GM12878 (cell line): Measurements from ENCODE around the gene FABP6. TPM values are rescaled to one million over a fixed set of nuclear protein-coding genes. Genes with fewer than 3 reads are reported as not detected.

ENCODE experiments used
- ATAC-seq: fragments of 200-7000 bp; cut with Tn5 transposase; 3 replicates; pipeline ENCODE4 v1.9.1; 2020; ENCODE audit warnings: mild to moderate bottlenecking, moderate library complexity
- BruUV-seq: library from RNA; stranded (reverse); fragments of 400-500 nt; replicated peaks from 2 replicates; lab custom pipeline; 2021; lab: Mats Ljungman, UMichigan
- CTCF ChIA-PET: fragments of 300-600 bp; sonication (Branson Sonifier 250); formaldehyde crosslinking; extraction: SDS; loops from one replicate; lab custom pipeline; 2021; ENCODE audit warnings: inconsistent platforms; lab: Yijun Ruan, JAX
- POLR2A ChIA-PET: fragments of 350-600 bp; formaldehyde crosslinking; extraction: SDS; loops from one replicate; lab custom pipeline; 2021; ENCODE audit warnings: inconsistent platforms; lab: Charles Lee
- RAD21 ChIA-PET: fragments of 300-600 bp; sonication (Branson Sonifier 250); formaldehyde crosslinking; loops from one replicate; lab custom pipeline; 2023; ENCODE audit warnings: antibody characterized with exemption; ENCODE audit not compliant: unreplicated experiment; lab: Charles Lee
- SMC1A ChIA-PET: fragments of 300-600 bp; sonication (Branson Sonifier 250); formaldehyde crosslinking; loops from one replicate; lab custom pipeline; 2023; ENCODE audit not compliant: unreplicated experiment, uncharacterized antibody; lab: Charles Lee
- DNase-seq: peaks from one replicate; pipeline ENCODE4 v3.0.0-alpha.2; 2011; ENCODE audit warnings: low read depth, low spot score
- FAIRE-seq: peaks from 3 replicates; lab custom pipeline; 2011; peaks lifted over from hg19 to GRCh38; lab: Jason Lieb, UNC
- H2AFZ ChIP-seq: 2 replicates; pipeline ENCODE4 v1.6.0; 2011; ENCODE audit warnings: low read depth, low read length, control low read depth; ENCODE audit not compliant: control insufficient read depth
- H3K27ac ChIP-seq: 2 replicates; pipeline ENCODE4 v1.5.1; 2011; ENCODE audit warnings: control low read depth; ENCODE audit not compliant: control insufficient read depth, insufficient read depth
- H3K27me3 ChIP-seq, 2 experiments: replicated peaks in 1 of 2; 2 replicates each; pipeline versions ENCODE4 v1.6.0 to v1.6.1; 2011; ENCODE audit warnings: low read length in 1 of 2; ENCODE audit not compliant: control insufficient read depth in 2 of 2, insufficient read depth in 2 of 2
- H3K36me3 ChIP-seq, 2 experiments: 2 replicates each; pipeline ENCODE4 v1.5.1; 2011; ENCODE audit warnings: low read length in 1 of 2; ENCODE audit not compliant: control insufficient read depth in 2 of 2, insufficient read depth in 2 of 2
- H3K4me1 ChIP-seq: 2 replicates; pipeline ENCODE4 v1.6.1; 2011; ENCODE audit warnings: mild to moderate bottlenecking, low read length, moderate library complexity, mixed read lengths; ENCODE audit not compliant: control insufficient read depth, insufficient read depth
- H3K4me2 ChIP-seq: 2 replicates; pipeline ENCODE4 v1.6.0; 2011; ENCODE audit warnings: control low read depth; ENCODE audit not compliant: control insufficient read depth, insufficient read depth
- H3K4me3 ChIP-seq: fragments of 200-600 bp; sonication (generic); 2 replicates; pipeline ENCODE4 v1.5.1; 2016
- H3K79me2 ChIP-seq: 2 replicates; pipeline ENCODE4 v1.6.0; 2011; ENCODE audit warnings: low read length; ENCODE audit not compliant: control insufficient read depth, insufficient read depth
- H3K9ac ChIP-seq: 2 replicates; pipeline ENCODE4 v1.8.0; 2011; ENCODE audit warnings: low read length, control low read depth, mixed read lengths; ENCODE audit not compliant: control insufficient read depth, insufficient read depth
- H3K9me3 ChIP-seq: replicated peaks from 3 replicates; pipeline ENCODE4 v1.5.1; 2011; ENCODE audit warnings: mild to moderate bottlenecking, low read length; ENCODE audit not compliant: control insufficient read depth, insufficient read depth
- H4K20me1 ChIP-seq: 2 replicates; pipeline ENCODE4 v1.6.0; 2011; ENCODE audit not compliant: control insufficient read depth, insufficient read depth
- CBFB ChIP-seq: IDR thresholded peaks from 2 replicates; pipeline ENCODE4 v1.6.1; 2016; ENCODE audit warnings: antibody characterized with exemption, low read depth
- CBX3 ChIP-seq: fragments of 200-600 bp; sonication (generic); IDR thresholded peaks from 2 replicates; pipeline ENCODE4 v1.6.1; 2016; ENCODE audit warnings: low read depth, borderline replicate concordance
- EP300 ChIP-seq, 2 experiments: fragments of 150-350 bp in 1 of 2; IDR thresholded peaks; 2 replicates each; pipeline ENCODE4 v1.6.1; 2011 to 2012; ENCODE audit warnings: low read depth in 2 of 2, low read length in 2 of 2, borderline replicate concordance in 1 of 2, improper control_type of control experiment in 1 of 2, inconsistent platforms in 1 of 2; ENCODE audit not compliant: control insufficient read depth in 1 of 2
- HDAC6 ChIP-seq: fragments of 200-600 bp; sonication (generic); IDR thresholded peaks from one replicate; pipeline ENCODE4 v1.8.0; 2017; ENCODE audit warnings: antibody characterized with exemption; ENCODE audit not compliant: unreplicated experiment
- NR2F1 ChIP-seq: fragments of 450-650 bp; conservative IDR thresholded peaks from 2 replicates; pipeline ENCODE4 v1.6.1; 2017; ENCODE audit warnings: mild to moderate bottlenecking
- POLR2A ChIP-seq: IDR thresholded peaks from 2 replicates; pipeline ENCODE4 v1.6.1; 2011; ENCODE audit warnings: low read depth, mild to moderate bottlenecking, low read length
- POLR2AphosphoS2 ChIP-seq: IDR thresholded peaks from 2 replicates; pipeline ENCODE4 v1.6.1; 2011; ENCODE audit warnings: low read depth, mild to moderate bottlenecking, low read length, improper control_type of control experiment, moderate library complexity
- RUNX3 ChIP-seq: IDR thresholded peaks from 2 replicates; pipeline ENCODE4 v1.6.1; 2012; ENCODE audit warnings: low read length, inconsistent platforms
- SUPT20H ChIP-seq: IDR thresholded peaks from 2 replicates; pipeline ENCODE4 v1.6.1; 2011; ENCODE audit warnings: low read depth, mild to moderate bottlenecking, low read length, moderate library complexity, borderline replicate concordance; ENCODE audit not compliant: control insufficient read depth
- ZBED1 ChIP-seq: IDR thresholded peaks from 2 replicates; pipeline ENCODE4 v1.6.1; 2016; ENCODE audit warnings: borderline replicate concordance
- WGBS: methylation state at CpG from one replicate; pipeline ENCODE4 v1.1.6; 2016; ENCODE audit warnings: low lambda C conversion rate; ENCODE audit not compliant: insufficient replicate concordance, insufficient coverage; ENCODE audit errors: missing lambda C conversion rate; 5-methylcytosine and 5-hydroxymethylcytosine counted together
- in situ Hi-C: fragments of 300-500 bp; cut with MboI; formaldehyde crosslinking; loops from 9 replicates; pipeline ENCODE4 v1.14.3; 2018; ENCODE audit warnings: mixed read lengths
- intact Hi-C: fragments of 100-400 bp; cut with micrococcal nuclease; formaldehyde crosslinking; loops from one replicate; pipeline ENCODE4 v1.14.2; 2022; ENCODE audit not compliant: unreplicated experiment
- polyA plus RNA-seq, 11 experiments: library from polyadenylated mRNA; depleted of rRNA in 4 of 11; unstranded in 6 of 11; stranded (reverse) in 5 of 11; fragments of >200 nt; fragmentation: Nextera tagmentation in 4 of 11; fragmentation: Illumina TruSeq in 1 of 11; extraction: Ambion mirVana in 4 of 11; extraction: Trizol in 1 of 11; gene quantifications; 1 replicate in 1 of 11; 2 replicates in 10 of 11; pipeline versions ENCODE4 v1.2.1 to v1.2.3, GENCODE V29; 2011 to 2016; ENCODE audit warnings: inconsistent platforms in 2 of 11, missing spikeins in 2 of 11, low read depth in 1 of 11
- total RNA-seq, 4 experiments: library from RNA; depleted of rRNA in 3 of 4; stranded (reverse); fragments of >200 nt in 3 of 4; fragmentation: Illumina TruSeq in 1 of 4; extraction: Trizol in 1 of 4; gene quantifications; 2 replicates each; pipeline versions ENCODE4 v1.2.1 to v1.2.3, GENCODE V29; 2013 to 2021
- TF ChIP-seq, protein P1 (sequence below): fragments of 450-650 bp; IDR thresholded peaks from 2 replicates; pipeline ENCODE4 v1.6.1; 2018; ENCODE audit warnings: borderline replicate concordance, mild to moderate bottlenecking; ENCODE audit not compliant: partially characterized antibody
- TF ChIP-seq, protein P2 (sequence below): fragments of 450-650 bp; formaldehyde crosslinking; IDR thresholded peaks from 2 replicates; pipeline ENCODE4 v1.4.0; 2022; ENCODE audit warnings: mild to moderate bottlenecking, moderate library complexity
- TF ChIP-seq, protein P3 (sequence below), 3 experiments: IDR thresholded peaks in 2 of 3; conservative IDR thresholded peaks in 1 of 3; 2 replicates each; pipeline ENCODE4 v1.5.1; 2011; ENCODE audit warnings: low read depth in 3 of 3, low read length in 3 of 3, mild to moderate bottlenecking in 3 of 3, control low read depth in 2 of 3, moderate library complexity in 2 of 3, inconsistent platforms in 1 of 3, mixed read lengths in 1 of 3; ENCODE audit not compliant: control insufficient read depth in 2 of 3, insufficient read depth in 1 of 3; ENCODE audit errors: extremely low read depth in 1 of 3
- TF ChIP-seq, protein P4 (sequence below): fragments of 450-650 bp; IDR thresholded peaks from 2 replicates; pipeline ENCODE4 v1.6.1; 2017; ENCODE audit warnings: mild to moderate bottlenecking, low read depth, inconsistent platforms; ENCODE audit not compliant: poor library complexity, severe bottlenecking

Gene FABP6
- total and polyA plus RNA-seq, 10 of the 15 experiments (the other 5 are each of a cell fraction or from before 2014, with no cell fraction given), result 0.66 to 8.1 (median 2.4) TPM

DNA sequence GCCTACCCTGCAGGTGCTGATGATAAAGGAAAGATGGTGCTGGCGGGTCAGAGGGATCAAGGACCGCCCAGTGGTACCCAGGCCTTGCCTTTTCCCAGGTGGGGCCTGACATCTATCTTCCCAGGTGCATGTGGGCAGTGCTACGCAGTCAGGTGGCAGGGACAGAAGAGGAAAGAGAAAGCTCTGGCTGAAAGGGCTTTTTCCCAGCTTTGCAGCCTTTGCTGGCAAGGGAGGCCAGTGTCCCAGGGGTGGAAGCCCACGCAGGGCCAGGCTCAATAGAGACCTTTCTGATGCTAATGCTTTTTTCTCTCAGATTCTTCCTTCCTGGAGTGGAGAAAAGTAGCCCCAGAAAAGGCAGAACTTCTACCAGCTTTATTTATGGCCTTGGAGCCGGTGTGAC, 36.7 kb downstream of the FABP6 start:
- H3K36me3 ChIP-seq, result no peaks in the 10 kb centered on the region
- no peak overlapping the region for H2AFZ ChIP-seq
- no peak overlapping the region for H3K4me3 ChIP-seq
- RAD21 ChIA-PET, result no interaction called here
- POLR2A ChIA-PET, result interaction anchor here (1.0 kb wide), 1 partner anchor 62 kb away, joined by 3 read pairs; no protein-coding TSS in a partner anchor
- in situ Hi-C loops, result no loop called here
- CTCF ChIA-PET, result interaction anchor here (0.6 kb wide), 1 partner anchor 36 kb away, joined by 3 read pairs; no protein-coding TSS in a partner anchor
- H3K27me3 ChIP-seq, result no peaks in the 10 kb centered on the region; a peak in 1 of 4 replicates
- SMC1A ChIA-PET, result interaction anchor here (0.6 to 1.1 kb wide), 2 partner anchors 19 to 21 kb away, joined by 3 to 4 read pairs; no protein-coding TSS in a partner anchor
- H3K4me2 ChIP-seq, result no peak overlapping the region
- intact Hi-C loops, result no loop called here
- FAIRE-seq, result no peak
- H3K79me2 ChIP-seq, result no peaks in the 10 kb centered on the region
- no peak overlapping the region for H3K27ac ChIP-seq
- BruUV-seq, result no TSS peak
- no peak for DNase-seq
- peaks cover 3% of the 10 kb centered on the region for H3K4me1 ChIP-seq
- no peaks in the 10 kb centered on the region for H4K20me1 ChIP-seq
- no peak for ATAC-seq
- H3K9me3 ChIP-seq, result no peaks in the 10 kb centered on the region
- WGBS, result 16% methylated on average over 5 of the region's 5 CpGs
- no peak overlapping the region for H3K9ac ChIP-seq
- TF ChIP-seq ZBED1 (no peak), HDAC6 (no peak), POLR2AphosphoS2 (no peak), SUPT20H (no peak), NR2F1 (no peak), EP300 (IDR thresholded peaks at IDR 0.05; ENCODE audit: borderline replicate concordance in 1 of 2, control insufficient read depth in 1 of 2, low read depth in 2 of 2, low read length in 2 of 2) (no peak), RUNX3 (no peak), CBFB (no peak), POLR2A (no peak), CBX3 (no peak)
- TF ChIP-seq, protein P1, sequence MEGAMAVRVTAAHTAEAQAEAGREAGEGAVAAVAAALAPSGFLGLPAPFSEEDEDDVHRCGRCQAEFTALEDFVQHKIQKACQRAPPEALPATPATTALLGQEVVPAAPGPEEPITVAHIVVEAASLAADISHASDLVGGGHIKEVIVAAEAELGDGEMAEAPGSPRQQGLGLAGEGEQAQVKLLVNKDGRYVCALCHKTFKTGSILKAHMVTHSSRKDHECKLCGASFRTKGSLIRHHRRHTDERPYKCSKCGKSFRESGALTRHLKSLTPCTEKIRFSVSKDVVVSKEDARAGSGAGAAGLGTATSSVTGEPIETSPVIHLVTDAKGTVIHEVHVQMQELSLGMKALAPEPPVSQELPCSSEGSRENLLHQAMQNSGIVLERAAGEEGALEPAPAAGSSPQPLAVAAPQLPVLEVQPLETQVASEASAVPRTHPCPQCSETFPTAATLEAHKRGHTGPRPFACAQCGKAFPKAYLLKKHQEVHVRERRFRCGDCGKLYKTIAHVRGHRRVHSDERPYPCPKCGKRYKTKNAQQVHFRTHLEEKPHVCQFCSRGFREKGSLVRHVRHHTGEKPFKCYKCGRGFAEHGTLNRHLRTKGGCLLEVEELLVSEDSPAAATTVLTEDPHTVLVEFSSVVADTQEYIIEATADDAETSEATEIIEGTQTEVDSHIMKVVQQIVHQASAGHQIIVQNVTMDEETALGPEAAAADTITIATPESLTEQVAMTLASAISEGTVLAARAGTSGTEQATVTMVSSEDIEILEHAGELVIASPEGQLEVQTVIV, result no peak
- TF ChIP-seq, protein P2, sequence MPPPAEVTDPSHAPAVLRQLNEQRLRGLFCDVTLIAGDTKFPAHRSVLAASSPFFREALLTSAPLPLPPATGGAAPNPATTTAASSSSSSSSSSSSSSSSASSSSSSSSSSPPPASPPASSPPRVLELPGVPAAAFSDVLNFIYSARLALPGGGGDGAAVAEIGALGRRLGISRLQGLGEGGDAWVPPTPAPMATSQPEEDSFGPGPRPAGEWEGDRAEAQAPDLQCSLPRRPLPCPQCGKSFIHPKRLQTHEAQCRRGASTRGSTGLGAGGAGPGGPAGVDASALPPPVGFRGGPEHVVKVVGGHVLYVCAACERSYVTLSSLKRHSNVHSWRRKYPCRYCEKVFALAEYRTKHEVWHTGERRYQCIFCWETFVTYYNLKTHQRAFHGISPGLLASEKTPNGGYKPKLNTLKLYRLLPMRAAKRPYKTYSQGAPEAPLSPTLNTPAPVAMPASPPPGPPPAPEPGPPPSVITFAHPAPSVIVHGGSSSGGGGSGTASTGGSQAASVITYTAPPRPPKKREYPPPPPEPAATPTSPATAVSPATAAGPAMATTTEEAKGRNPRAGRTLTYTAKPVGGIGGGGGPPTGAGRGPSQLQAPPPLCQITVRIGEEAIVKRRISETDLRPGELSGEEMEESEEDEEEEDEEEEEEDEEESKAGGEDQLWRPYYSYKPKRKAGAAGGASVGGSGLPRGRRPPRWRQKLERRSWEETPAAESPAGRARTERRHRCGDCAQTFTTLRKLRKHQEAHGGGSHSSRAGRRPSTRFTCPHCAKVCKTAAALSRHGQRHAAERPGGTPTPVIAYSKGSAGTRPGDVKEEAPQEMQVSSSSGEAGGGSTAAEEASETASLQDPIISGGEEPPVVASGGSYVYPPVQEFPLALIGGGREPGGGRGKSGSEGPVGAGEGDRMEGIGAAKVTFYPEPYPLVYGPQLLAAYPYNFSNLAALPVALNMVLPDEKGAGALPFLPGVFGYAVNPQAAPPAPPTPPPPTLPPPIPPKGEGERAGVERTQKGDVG, result no peak
- TF ChIP-seq, protein P3, sequence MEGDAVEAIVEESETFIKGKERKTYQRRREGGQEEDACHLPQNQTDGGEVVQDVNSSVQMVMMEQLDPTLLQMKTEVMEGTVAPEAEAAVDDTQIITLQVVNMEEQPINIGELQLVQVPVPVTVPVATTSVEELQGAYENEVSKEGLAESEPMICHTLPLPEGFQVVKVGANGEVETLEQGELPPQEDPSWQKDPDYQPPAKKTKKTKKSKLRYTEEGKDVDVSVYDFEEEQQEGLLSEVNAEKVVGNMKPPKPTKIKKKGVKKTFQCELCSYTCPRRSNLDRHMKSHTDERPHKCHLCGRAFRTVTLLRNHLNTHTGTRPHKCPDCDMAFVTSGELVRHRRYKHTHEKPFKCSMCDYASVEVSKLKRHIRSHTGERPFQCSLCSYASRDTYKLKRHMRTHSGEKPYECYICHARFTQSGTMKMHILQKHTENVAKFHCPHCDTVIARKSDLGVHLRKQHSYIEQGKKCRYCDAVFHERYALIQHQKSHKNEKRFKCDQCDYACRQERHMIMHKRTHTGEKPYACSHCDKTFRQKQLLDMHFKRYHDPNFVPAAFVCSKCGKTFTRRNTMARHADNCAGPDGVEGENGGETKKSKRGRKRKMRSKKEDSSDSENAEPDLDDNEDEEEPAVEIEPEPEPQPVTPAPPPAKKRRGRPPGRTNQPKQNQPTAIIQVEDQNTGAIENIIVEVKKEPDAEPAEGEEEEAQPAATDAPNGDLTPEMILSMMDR (IDR thresholded peaks at IDR 0.05 in 2 of 3, conservative IDR thresholded peaks at IDR 0.05 in 1 of 3; ENCODE audit: control insufficient read depth in 2 of 3, extremely low read depth in 1 of 3, insufficient read depth in 1 of 3, low read depth in 3 of 3, low read length in 3 of 3), result no peak
- TF ChIP-seq, protein P4, sequence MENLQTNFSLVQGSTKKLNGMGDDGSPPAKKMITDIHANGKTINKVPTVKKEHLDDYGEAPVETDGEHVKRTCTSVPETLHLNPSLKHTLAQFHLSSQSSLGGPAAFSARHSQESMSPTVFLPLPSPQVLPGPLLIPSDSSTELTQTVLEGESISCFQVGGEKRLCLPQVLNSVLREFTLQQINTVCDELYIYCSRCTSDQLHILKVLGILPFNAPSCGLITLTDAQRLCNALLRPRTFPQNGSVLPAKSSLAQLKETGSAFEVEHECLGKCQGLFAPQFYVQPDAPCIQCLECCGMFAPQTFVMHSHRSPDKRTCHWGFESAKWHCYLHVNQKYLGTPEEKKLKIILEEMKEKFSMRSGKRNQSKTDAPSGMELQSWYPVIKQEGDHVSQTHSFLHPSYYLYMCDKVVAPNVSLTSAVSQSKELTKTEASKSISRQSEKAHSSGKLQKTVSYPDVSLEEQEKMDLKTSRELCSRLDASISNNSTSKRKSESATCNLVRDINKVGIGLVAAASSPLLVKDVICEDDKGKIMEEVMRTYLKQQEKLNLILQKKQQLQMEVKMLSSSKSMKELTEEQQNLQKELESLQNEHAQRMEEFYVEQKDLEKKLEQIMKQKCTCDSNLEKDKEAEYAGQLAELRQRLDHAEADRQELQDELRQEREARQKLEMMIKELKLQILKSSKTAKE, result no peak
